Activated T-cell treated with anti-CD3 and anti-CD28 coated beads, Interleukin-2, amount 50 U/mL, for 72 hours (primary cell): Measurements from ENCODE around the gene FAM149A. TPM values are rescaled to one million over a fixed set of nuclear protein-coding genes. Genes with fewer than 3 reads are reported as not detected.

ENCODE experiments used
- ATAC-seq, 2 donors: fragments of 150-1000 bp; cut with Tn5 transposase; replicated peaks in 1 of 2; 2 replicates each; pipeline ENCODE4 v1.10.0; 2021; ENCODE audit warnings: moderate library complexity in 2 of 2, mild to moderate bottlenecking in 1 of 2
- DNase-seq, 2 donors: peaks; one replicate each; pipeline ENCODE4 v3.0.0; 2021 to 2022; ENCODE audit warnings: mixed read lengths in 1 of 2
- H3K27ac Mint-ChIP-seq: one replicate; pipeline ENCODE4 v1.8.0; 2022; ENCODE audit warnings: mild to moderate bottlenecking, moderate library complexity, mixed read lengths
- H3K27me3 Mint-ChIP-seq: one replicate; pipeline ENCODE4 v1.8.0; 2022; ENCODE audit warnings: low read depth, mixed read lengths
- H3K36me3 Mint-ChIP-seq, 2 donors: one replicate each; pipeline ENCODE4 v1.8.0; 2022; ENCODE audit warnings: mixed read lengths in 2 of 2, mild to moderate bottlenecking in 1 of 2; ENCODE audit not compliant: insufficient read depth in 2 of 2
- H3K4me1 Mint-ChIP-seq: one replicate; pipeline ENCODE4 v1.8.0; 2022; ENCODE audit warnings: low read depth, mixed read lengths
- H3K4me3 Mint-ChIP-seq, 2 donors: one replicate each; pipeline ENCODE4 v1.8.0; 2022; ENCODE audit warnings: mild to moderate bottlenecking in 2 of 2, mixed read lengths in 2 of 2, moderate library complexity in 2 of 2
- H3K9me3 Mint-ChIP-seq, 2 donors: one replicate each; pipeline ENCODE4 v1.8.0; 2022; ENCODE audit warnings: mixed read lengths in 2 of 2
- total RNA-seq, 2 donors: library from RNA; stranded (reverse); gene quantifications; one replicate each; pipeline ENCODE4 v1.2.3, GENCODE V29; 2022

FAM149A gene
- total RNA-seq, 2 donors from 2014 or later = 0.51 to 2.0 TPM

- H3K4me3 Mint-ChIP-seq = no peak overlapping the region
- H3K27ac Mint-ChIP-seq = no peak overlapping the region
- H3K4me1 Mint-ChIP-seq = no peaks in the 10 kb centered on the region
- no peak for ATAC-seq
- H3K36me3 Mint-ChIP-seq = peaks cover 0 to 1% of the 10 kb centered on the region in 2 donors
- peaks cover 0 to 4% of the 10 kb centered on the region in 2 donors for H3K9me3 Mint-ChIP-seq
- DNase-seq = no peak
- H3K27me3 Mint-ChIP-seq = peaks cover 9% of the 10 kb centered on the region
Observed at GRCh38 chr4:186172546-186172945, 68.0 kb downstream of the FAM149A start.

GRCh38 chr4:186188107-186188506 lies 83.6 kb downstream of the FAM149A start:
- ATAC-seq = no peak

GRCh38 chr4:186189656-186190055 lies 85.2 kb downstream of the FAM149A start:
- H3K4me1 Mint-ChIP-seq = peaks cover 36% of the 10 kb centered on the region
- DNase-seq = no peak
- H3K27ac Mint-ChIP-seq = peak overlapping the region; percentile 91
- no peak for ATAC-seq
- H3K9me3 Mint-ChIP-seq = peaks cover 1 to 4% of the 10 kb centered on the region in 2 donors
- H3K4me3 Mint-ChIP-seq = peak overlapping the region; percentile 90 to 92
- H3K27me3 Mint-ChIP-seq = peaks cover 6% of the 10 kb centered on the region
- peaks cover 0 to 4% of the 10 kb centered on the region in 2 donors for H3K36me3 Mint-ChIP-seq

More at GRCh38 chr4:186188107-186188506, 83.6 kb downstream of the FAM149A start:
- H3K27me3 Mint-ChIP-seq = peaks cover 11% of the 10 kb centered on the region
- H3K27ac Mint-ChIP-seq = no peak overlapping the region
- peaks cover 1 to 4% of the 10 kb centered on the region in 2 donors for H3K9me3 Mint-ChIP-seq
- peaks cover 0 to 4% of the 10 kb centered on the region in 2 donors for H3K36me3 Mint-ChIP-seq
- H3K4me1 Mint-ChIP-seq = peaks cover 28% of the 10 kb centered on the region
- no peak overlapping the region for H3K4me3 Mint-ChIP-seq
- no peak for DNase-seq

- Mint-ChIP-seq H3K27ac (peak overlapping the region; percentile 91), H3K4me1 (peaks cover 39% of the 10 kb centered on the region), H3K36me3 (no peaks in the 10 kb centered on the region), H3K9me3 (no peaks in the 10 kb centered on the region), H3K4me3 (peak overlapping the region; percentile 90 to 92), H3K27me3 (no peaks in the 10 kb centered on the region)
- DNase-seq (peak; percentile 41 to 49), ATAC-seq (peak; percentile 35)
Observed at GRCh38 chr4:186190581-186191199, 86.2 kb downstream of the FAM149A start.

- peak; percentile 92 to 93 for ATAC-seq
- no peaks in the 10 kb centered on the region for H3K27me3 Mint-ChIP-seq
- H3K27ac Mint-ChIP-seq = peak within 1 kb of the TSS; percentile 96
- peaks cover 45% of the 10 kb centered on the region for H3K4me1 Mint-ChIP-seq
- no peaks in the 10 kb centered on the region for H3K9me3 Mint-ChIP-seq
- peak within 1 kb of the TSS; percentile 90 to 96 for H3K4me3 Mint-ChIP-seq
- peak; percentile 92 to 93 for DNase-seq
- H3K36me3 Mint-ChIP-seq = peaks cover 0 to 2% of the 10 kb centered on the region in 2 donors
Observed at GRCh38 chr4:186191200-186192065, 86.9 kb downstream of the FAM149A start, which contains the start of gene CYP4V2. CYP4V2 (plus strand) TSS chr4:186191567; CDS start chr4:186191824, 257 bp downstream.

- H3K4me3 Mint-ChIP-seq = peak overlapping the region; percentile 90 to 96
- peaks cover 0 to 5% of the 10 kb centered on the region in 2 donors for H3K36me3 Mint-ChIP-seq
- DNase-seq = peak in 1 of 2 donors; percentile 20
- ATAC-seq = peak in 1 of 2 donors; percentile 8
- no peaks in the 10 kb centered on the region for H3K27me3 Mint-ChIP-seq
- peak overlapping the region; percentile 96 for H3K27ac Mint-ChIP-seq
- H3K4me1 Mint-ChIP-seq = peaks cover 45% of the 10 kb centered on the region
- no peaks in the 10 kb centered on the region for H3K9me3 Mint-ChIP-seq
Observed at GRCh38 chr4:186192066-186192612, 87.6 kb downstream of the FAM149A start.

GRCh38 chr4:186193851-186194250 lies 89.3 kb downstream of the FAM149A start:
- ATAC-seq (no peak), DNase-seq (no peak)
- Mint-ChIP-seq H3K4me3 (no peak overlapping the region), H3K4me1 (peaks cover 44% of the 10 kb centered on the region), H3K9me3 (no peaks in the 10 kb centered on the region), H3K27ac (no peak overlapping the region), H3K27me3 (no peaks in the 10 kb centered on the region), H3K36me3 (peaks cover 0 to 5% of the 10 kb centered on the region in 2 donors)

GRCh38 chr4:186196063-186196462 lies 91.6 kb downstream of the FAM149A start:
- Mint-ChIP-seq H3K9me3 (no peaks in the 10 kb centered on the region), H3K36me3 (peaks cover 0 to 5% of the 10 kb centered on the region in 2 donors), H3K27ac (no peak overlapping the region), H3K27me3 (no peaks in the 10 kb centered on the region), H3K4me3 (no peak overlapping the region), H3K4me1 (peaks cover 27% of the 10 kb centered on the region)
- ATAC-seq (no peak), DNase-seq (no peak)

GRCh38 chr4:186200516-186200915 lies 96.0 kb downstream of the FAM149A start:
- no peaks in the 10 kb centered on the region for H3K27me3 Mint-ChIP-seq
- H3K36me3 Mint-ChIP-seq = peaks cover 0 to 5% of the 10 kb centered on the region in 2 donors
- no peak for DNase-seq
- H3K4me3 Mint-ChIP-seq = no peak overlapping the region
- peaks cover 33% of the 10 kb centered on the region for H3K4me1 Mint-ChIP-seq
- no peak for ATAC-seq
- no peak overlapping the region for H3K27ac Mint-ChIP-seq
- peaks cover 0 to 3% of the 10 kb centered on the region in 2 donors for H3K9me3 Mint-ChIP-seq

GRCh38 chr4:186201010-186201409 lies 96.5 kb downstream of the FAM149A start:
- Mint-ChIP-seq H3K4me3 (no peak overlapping the region), H3K36me3 (peaks cover 0 to 3% of the 10 kb centered on the region in 2 donors), H3K4me1 (peaks cover 33% of the 10 kb centered on the region), H3K27ac (no peak overlapping the region), H3K9me3 (peaks cover 0 to 3% of the 10 kb centered on the region in 2 donors), H3K27me3 (no peaks in the 10 kb centered on the region)
- no peak for DNase-seq
- no peak for ATAC-seq

- peaks cover 0 to 3% of the 10 kb centered on the region in 2 donors for H3K36me3 Mint-ChIP-seq
- peak; percentile 84 for ATAC-seq
- H3K4me1 Mint-ChIP-seq = peaks cover 34% of the 10 kb centered on the region
- no peak overlapping the region for H3K27ac Mint-ChIP-seq
- H3K4me3 Mint-ChIP-seq = peak overlapping the region; percentile 17 to 47
- peak; percentile 37 to 65 for DNase-seq
- H3K9me3 Mint-ChIP-seq = peaks cover 0 to 3% of the 10 kb centered on the region in 2 donors
- no peaks in the 10 kb centered on the region for H3K27me3 Mint-ChIP-seq
Observed at GRCh38 chr4:186201535-186202230, 97.2 kb downstream of the FAM149A start.

GRCh38 chr4:186202490-186203140 lies 98.1 kb downstream of the FAM149A start:
- ATAC-seq (no peak), DNase-seq (no peak)
- Mint-ChIP-seq H3K4me3 (no peak overlapping the region), H3K36me3 (no peaks in the 10 kb centered on the region), H3K4me1 (peaks cover 34% of the 10 kb centered on the region), H3K27ac (no peak overlapping the region), H3K27me3 (no peaks in the 10 kb centered on the region), H3K9me3 (peaks cover 0 to 3% of the 10 kb centered on the region in 2 donors)
